Fibroblast of lung (primary cell): ENCODE data around the gene SIPA1L3.

Source experiments
- EZH2 ChIP-seq: IDR thresholded peaks from 2 replicates; pipeline ENCODE4 v1.5.1; 2012; ENCODE audit warnings: low read length, control low read depth, mild to moderate bottlenecking; ENCODE audit errors: missing control alignments
- TF ChIP-seq, protein P1 (sequence below), 2 donors: IDR thresholded peaks in 1 of 2; conservative IDR thresholded peaks in 1 of 2; 1 replicate in 1 of 2; 2 replicates in 1 of 2; pipeline ENCODE4 v1.5.1; 2011 to 2012; ENCODE audit warnings: low read length in 2 of 2, control low read depth in 1 of 2, inconsistent platforms in 1 of 2, low read depth in 1 of 2, mild to moderate bottlenecking in 1 of 2

DNA sequence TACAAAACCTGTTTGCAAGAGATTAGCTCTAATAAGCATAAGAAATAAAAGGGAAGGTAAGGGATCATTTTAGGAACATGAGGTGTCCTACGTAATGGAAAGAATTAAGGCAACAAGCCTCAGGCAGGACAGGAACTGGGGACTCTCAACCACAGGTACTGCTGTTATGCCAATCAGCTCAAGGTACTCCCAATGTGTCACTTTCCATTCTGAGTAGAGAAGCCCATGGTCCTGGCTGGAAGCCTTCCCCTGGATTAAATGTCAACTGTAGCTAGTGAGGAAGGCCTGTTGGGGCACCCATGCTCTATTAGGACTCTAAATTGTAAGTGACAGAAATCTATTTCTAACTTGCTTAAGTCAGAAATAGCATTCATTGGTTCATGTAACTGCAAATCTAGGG lies 182.4 kb downstream of the SIPA1L3 start:
- TF ChIP-seq, protein P1, sequence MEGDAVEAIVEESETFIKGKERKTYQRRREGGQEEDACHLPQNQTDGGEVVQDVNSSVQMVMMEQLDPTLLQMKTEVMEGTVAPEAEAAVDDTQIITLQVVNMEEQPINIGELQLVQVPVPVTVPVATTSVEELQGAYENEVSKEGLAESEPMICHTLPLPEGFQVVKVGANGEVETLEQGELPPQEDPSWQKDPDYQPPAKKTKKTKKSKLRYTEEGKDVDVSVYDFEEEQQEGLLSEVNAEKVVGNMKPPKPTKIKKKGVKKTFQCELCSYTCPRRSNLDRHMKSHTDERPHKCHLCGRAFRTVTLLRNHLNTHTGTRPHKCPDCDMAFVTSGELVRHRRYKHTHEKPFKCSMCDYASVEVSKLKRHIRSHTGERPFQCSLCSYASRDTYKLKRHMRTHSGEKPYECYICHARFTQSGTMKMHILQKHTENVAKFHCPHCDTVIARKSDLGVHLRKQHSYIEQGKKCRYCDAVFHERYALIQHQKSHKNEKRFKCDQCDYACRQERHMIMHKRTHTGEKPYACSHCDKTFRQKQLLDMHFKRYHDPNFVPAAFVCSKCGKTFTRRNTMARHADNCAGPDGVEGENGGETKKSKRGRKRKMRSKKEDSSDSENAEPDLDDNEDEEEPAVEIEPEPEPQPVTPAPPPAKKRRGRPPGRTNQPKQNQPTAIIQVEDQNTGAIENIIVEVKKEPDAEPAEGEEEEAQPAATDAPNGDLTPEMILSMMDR (conservative IDR thresholded peaks at IDR 0.05 in 1 of 2, IDR thresholded peaks at IDR 0.05 in 1 of 2; ENCODE audit: low read depth in 1 of 2, low read length in 2 of 2) = no peak
- no peak for TF ChIP-seq EZH2
